Left lung (tissue), 10 donors: ENCODE measurements around the gene PSEN1. TPM values are rescaled to one million over a fixed set of nuclear protein-coding genes. Genes with fewer than 3 reads are reported as not detected.
"Not testable (repeated sequence)": the region's sequence is repeated elsewhere in the genome, so short reads cannot be mapped to it uniquely, and the experiment has no call there.

Experiments used
- ATAC-seq: fragments of 200-7000 bp; cut with Tn5 transposase; one replicate; pipeline ENCODE4 v1.9.1; 2020; ENCODE audit warnings: moderate library complexity
- DNase-seq, 4 donors: peaks; one replicate each; pipeline ENCODE4 v3.0.0-alpha.2; 2013 to 2020
- H3K27ac ChIP-seq, 2 donors: fragments of 200-600 bp; sonication (generic) in 1 of 2; one replicate each; pipeline versions ENCODE4 v1.5.0 to v1.8.0; 2020 to 2021
- H3K27me3 ChIP-seq, 2 donors: fragments of 200-600 bp; sonication (generic) in 1 of 2; one replicate each; pipeline versions ENCODE4 v1.5.0 to v1.8.0; 2020 to 2021
- H3K36me3 ChIP-seq, 2 donors: fragments of 200-600 bp; sonication (generic) in 1 of 2; one replicate each; pipeline versions ENCODE4 v1.5.0 to v1.8.0; 2020 to 2021
- H3K4me1 ChIP-seq, 2 donors: fragments of 200-600 bp; one replicate each; pipeline ENCODE4 v1.8.0; 2021
- H3K4me3 ChIP-seq, 2 donors: fragments of 200-600 bp; sonication (generic) in 1 of 2; one replicate each; pipeline versions ENCODE4 v1.5.0 to v1.8.0; 2020 to 2021; ENCODE audit warnings: mild to moderate bottlenecking in 1 of 2
- H3K9me3 ChIP-seq, 2 donors: fragments of 200-600 bp; sonication (generic) in 1 of 2; one replicate each; pipeline versions ENCODE4 v1.5.0 to v1.8.0; 2020 to 2021
- intact Hi-C, 2 donors: fragments of 100-400 bp; cut with DNase I; formaldehyde crosslinking; loops; one replicate each; pipeline versions ENCODE4 v1.11.2 to v1.14.2; 2022
- polyA plus RNA-seq, 6 donors: library from polyadenylated mRNA; unstranded; fragments of 120-200 nt; gene quantifications; one replicate each; pipeline ENCODE4 v1.2.1, GENCODE V29; 2013; ENCODE audit not compliant: insufficient read length in 6 of 6
- total RNA-seq, 2 donors: library from RNA; stranded (reverse); fragmentation: NEBNext Ultra II Directional; extraction: Animal tissue kit (Norgen Biotek cat#: 25700); gene quantifications; one replicate each; pipeline ENCODE4 v1.2.1, GENCODE V29; 2021
- TF ChIP-seq, protein P1 (sequence below), 2 donors: fragments of 200-600 bp; sonication (generic) in 1 of 2; IDR thresholded peaks; one replicate each; pipeline versions ENCODE4 v1.5.0 to v1.8.0; 2021; ENCODE audit warnings: antibody characterized with exemption in 2 of 2
- donor health status: DM: no; HTN: yes; CAD: no.
- donor health status: DM: no; HTN: no; CAD: no.

The PSEN1 gene
- total and polyA plus RNA-seq, 8 donors, result 50.1 to 67.8 (median 54.3) TPM

DNA sequence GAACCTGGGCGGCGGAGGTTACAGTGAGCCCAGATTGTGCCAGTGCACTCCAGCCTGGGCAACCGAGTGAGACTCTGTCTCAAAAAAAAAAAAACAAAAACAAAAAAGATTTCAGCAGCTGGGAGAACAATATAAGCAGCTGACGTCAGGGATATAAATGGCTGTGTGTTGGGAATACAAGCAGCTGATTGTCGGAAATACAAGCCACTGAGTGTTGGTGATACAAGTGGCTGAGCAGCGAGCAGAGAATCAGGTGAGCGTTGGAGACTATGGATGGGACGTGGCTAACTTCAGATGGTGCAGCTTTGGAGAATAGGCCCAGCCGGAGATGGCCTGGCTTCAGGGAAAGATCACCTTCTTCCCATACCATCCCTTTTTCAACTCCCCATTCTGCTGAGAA lies 32.0 kb downstream of the PSEN1 start:
- Histone ChIP-seq H3K9me3 (no peaks in the 10 kb centered on the region), H3K4me1 (no peaks in the 10 kb centered on the region), H3K27ac (no peak overlapping the region), H3K4me3 (no peak overlapping the region), H3K27me3 (no peaks in the 10 kb centered on the region), H3K36me3 (peaks cover 0 to 90% of the 10 kb centered on the region in 2 donors)
- DNase-seq (no peak), ATAC-seq (no peak)
- TF ChIP-seq, protein P1, sequence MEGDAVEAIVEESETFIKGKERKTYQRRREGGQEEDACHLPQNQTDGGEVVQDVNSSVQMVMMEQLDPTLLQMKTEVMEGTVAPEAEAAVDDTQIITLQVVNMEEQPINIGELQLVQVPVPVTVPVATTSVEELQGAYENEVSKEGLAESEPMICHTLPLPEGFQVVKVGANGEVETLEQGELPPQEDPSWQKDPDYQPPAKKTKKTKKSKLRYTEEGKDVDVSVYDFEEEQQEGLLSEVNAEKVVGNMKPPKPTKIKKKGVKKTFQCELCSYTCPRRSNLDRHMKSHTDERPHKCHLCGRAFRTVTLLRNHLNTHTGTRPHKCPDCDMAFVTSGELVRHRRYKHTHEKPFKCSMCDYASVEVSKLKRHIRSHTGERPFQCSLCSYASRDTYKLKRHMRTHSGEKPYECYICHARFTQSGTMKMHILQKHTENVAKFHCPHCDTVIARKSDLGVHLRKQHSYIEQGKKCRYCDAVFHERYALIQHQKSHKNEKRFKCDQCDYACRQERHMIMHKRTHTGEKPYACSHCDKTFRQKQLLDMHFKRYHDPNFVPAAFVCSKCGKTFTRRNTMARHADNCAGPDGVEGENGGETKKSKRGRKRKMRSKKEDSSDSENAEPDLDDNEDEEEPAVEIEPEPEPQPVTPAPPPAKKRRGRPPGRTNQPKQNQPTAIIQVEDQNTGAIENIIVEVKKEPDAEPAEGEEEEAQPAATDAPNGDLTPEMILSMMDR (IDR thresholded peaks at IDR 0.05), result no peak
- intact Hi-C loops, result no loop called here

DNA sequence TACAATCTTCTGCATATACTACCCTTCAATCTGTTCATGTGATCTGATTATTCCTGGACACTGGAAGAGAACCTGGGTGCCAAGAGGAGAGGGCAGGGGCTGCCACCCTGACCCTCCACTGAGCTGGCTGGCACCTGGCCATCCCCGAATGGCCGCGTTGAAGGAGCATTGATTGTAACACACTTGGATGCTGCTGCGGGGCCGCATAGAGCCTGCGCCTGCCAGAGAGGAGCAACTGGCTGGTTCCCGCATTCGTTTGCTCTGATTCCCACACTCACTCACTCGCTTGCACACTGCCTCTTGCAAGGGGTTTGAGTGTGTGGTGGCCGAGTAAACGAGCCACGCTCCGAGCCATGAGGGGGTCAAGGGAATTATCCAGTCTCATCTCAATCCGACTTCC lies 32.4 kb downstream of the PSEN1 start:
- DNase-seq, result no peak
- H3K4me1 ChIP-seq, result no peaks in the 10 kb centered on the region
- H3K4me3 ChIP-seq, result no peak overlapping the region
- no peak overlapping the region for H3K27ac ChIP-seq
- no peaks in the 10 kb centered on the region for H3K27me3 ChIP-seq
- H3K36me3 ChIP-seq, result peaks cover 0 to 90% of the 10 kb centered on the region in 2 donors
- TF ChIP-seq, protein P1 (IDR thresholded peaks at IDR 0.05), result no peak
- intact Hi-C loops, result no loop called here
- H3K9me3 ChIP-seq, result no peaks in the 10 kb centered on the region
- ATAC-seq, result no peak

DNA sequence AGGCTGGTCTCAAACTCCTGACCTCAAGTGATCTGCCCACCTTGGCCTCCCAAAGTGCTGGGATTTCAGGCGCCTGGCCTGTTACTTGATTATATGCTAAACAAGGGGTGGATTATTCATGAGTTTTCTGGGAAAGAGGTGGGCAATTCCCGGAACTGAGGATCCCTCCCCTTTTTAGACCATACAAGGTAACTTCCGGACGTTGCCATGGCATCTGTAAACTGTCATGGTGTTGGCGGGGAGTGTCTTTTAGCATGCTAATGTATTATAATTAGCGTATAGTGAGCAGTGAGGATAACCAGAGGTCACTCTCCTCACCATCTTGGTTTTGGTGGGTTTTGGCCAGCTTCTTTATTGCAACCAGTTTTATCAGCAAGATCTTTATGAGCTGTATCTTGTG lies 33.5 kb downstream of the PSEN1 start:
- ATAC-seq, H3K4me1 ChIP-seq, H3K27me3 ChIP-seq, H3K9me3 ChIP-seq, H3K4me3 ChIP-seq, DNase-seq, H3K27ac ChIP-seq: not testable (repeated sequence)
- intact Hi-C loops, result loop anchor here in 1 of 2 donors (10.0 kb wide), 1 partner anchor 305 kb away; no protein-coding TSS in a partner anchor
- peaks cover 0 to 95% of the 10 kb centered on the region in 2 donors for H3K36me3 ChIP-seq

DNA sequence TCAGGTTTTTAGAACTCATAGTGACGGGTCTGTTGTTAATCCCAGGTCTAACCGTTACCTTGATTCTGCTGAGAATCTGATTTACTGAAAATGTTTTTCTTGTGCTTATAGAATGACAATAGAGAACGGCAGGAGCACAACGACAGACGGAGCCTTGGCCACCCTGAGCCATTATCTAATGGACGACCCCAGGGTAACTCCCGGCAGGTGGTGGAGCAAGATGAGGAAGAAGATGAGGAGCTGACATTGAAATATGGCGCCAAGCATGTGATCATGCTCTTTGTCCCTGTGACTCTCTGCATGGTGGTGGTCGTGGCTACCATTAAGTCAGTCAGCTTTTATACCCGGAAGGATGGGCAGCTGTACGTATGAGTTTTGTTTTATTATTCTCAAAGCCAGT lies 34.4 kb downstream of the PSEN1 start:
- Histone ChIP-seq H3K36me3 (peaks cover 0 to 95% of the 10 kb centered on the region in 2 donors), H3K27ac (no peak overlapping the region), H3K4me1 (no peaks in the 10 kb centered on the region), H3K4me3 (no peak overlapping the region), H3K27me3 (no peaks in the 10 kb centered on the region), H3K9me3 (no peaks in the 10 kb centered on the region)
- no peak for ATAC-seq
- TF ChIP-seq, protein P1 (IDR thresholded peaks at IDR 0.05), result no peak
- intact Hi-C loops, result loop anchor here in 1 of 2 donors (10.0 kb wide), 1 partner anchor 304 kb away; no protein-coding TSS in a partner anchor
- DNase-seq, result no peak

DNA sequence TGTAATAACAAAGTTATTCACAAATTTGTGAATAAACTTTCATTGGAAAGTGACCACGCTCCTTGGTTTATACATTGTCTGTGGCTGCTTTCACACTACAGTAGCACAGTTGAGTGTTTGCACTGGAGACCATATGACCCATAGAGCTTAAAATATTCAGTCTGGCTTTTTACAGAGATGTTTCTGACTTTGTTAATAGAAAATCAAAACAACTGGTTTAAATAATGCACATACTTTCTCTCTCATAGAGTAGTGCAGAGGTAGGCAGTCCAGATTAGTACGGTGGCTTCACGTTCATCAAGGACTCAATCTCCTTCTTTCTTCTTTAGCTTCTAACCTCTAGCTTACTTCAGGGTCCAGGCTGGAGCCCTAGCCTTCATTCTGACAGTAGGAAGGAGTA lies 36.2 kb downstream of the PSEN1 start:
- Histone ChIP-seq H3K36me3 (peaks cover 0 to 90% of the 10 kb centered on the region in 2 donors), H3K27ac (no peak overlapping the region), H3K4me3 (no peak overlapping the region), H3K4me1 (peaks cover 0 to 16% of the 10 kb centered on the region in 2 donors), H3K9me3 (no peaks in the 10 kb centered on the region), H3K27me3 (no peaks in the 10 kb centered on the region)
- intact Hi-C loops, result loop anchor here in 1 of 2 donors (10.0 kb wide), 1 partner anchor 302 kb away; no protein-coding TSS in a partner anchor
- TF ChIP-seq, protein P1 (IDR thresholded peaks at IDR 0.05), result no peak
- no peak for DNase-seq
- ATAC-seq, result no peak
